Activated B cell treated with CpG ODN at 0.5 μM for 24 hours (primary cell): Measurements from ENCODE around the gene ROR2. TPM values are rescaled to one million over a fixed set of nuclear protein-coding genes. Genes with fewer than 3 reads are reported as not detected.

Experiments
- ATAC-seq: fragments of 200-7000 bp; cut with Tn5 transposase; one replicate; pipeline ENCODE4 v1.10.0; 2021; ENCODE audit warnings: low read depth, mild to moderate bottlenecking, moderate library complexity
- CTCF ChIA-PET: fragments of 350-600 bp; sonication (Branson Sonifier 250); formaldehyde crosslinking; loops from one replicate; lab custom pipeline; 2021; ENCODE audit warnings: antibody characterized with exemption; lab: Charles Lee
- POLR2A ChIA-PET: fragments of 350-600 bp; sonication (Branson Sonifier 250); formaldehyde crosslinking; loops from one replicate; lab custom pipeline; 2021; ENCODE audit warnings: antibody characterized with exemption; lab: Charles Lee
- DNase-seq: peaks from one replicate; pipeline ENCODE4 v3.0.0; 2022
- H3K27ac Mint-ChIP-seq: one replicate; pipeline ENCODE4 v1.8.0; 2020; ENCODE audit warnings: mixed read lengths
- H3K27me3 Mint-ChIP-seq: one replicate; pipeline ENCODE4 v1.8.0; 2021; ENCODE audit warnings: mixed read lengths
- H3K36me3 Mint-ChIP-seq: one replicate; pipeline ENCODE4 v1.8.0; 2021; ENCODE audit warnings: low read depth, mixed read lengths
- H3K4me1 Mint-ChIP-seq: one replicate; pipeline ENCODE4 v1.8.0; 2021; ENCODE audit warnings: mixed read lengths
- H3K4me3 Mint-ChIP-seq: one replicate; pipeline ENCODE4 v1.8.0; 2020; ENCODE audit warnings: mild to moderate bottlenecking, mixed read lengths
- H3K9me3 Mint-ChIP-seq: one replicate; pipeline ENCODE4 v1.8.0; 2020; ENCODE audit warnings: mixed read lengths
- CTCF ChIP-seq: fragments of 200-600 bp; IDR thresholded peaks from one replicate; pipeline ENCODE4 v1.8.0; 2022; ENCODE audit warnings: antibody characterized with exemption, mild to moderate bottlenecking
- intact Hi-C: fragments of 100-400 bp; cut with micrococcal nuclease; formaldehyde crosslinking; loops from one replicate; pipeline ENCODE4 v1.15.1; 2024
- total RNA-seq: library from RNA; stranded (reverse); gene quantifications from 2 replicates; pipeline ENCODE4 v1.2.3, GENCODE V29; 2022

ROR2 gene
- total RNA-seq, 1 donor from 2014 or later = not detected

GRCh38 chr9:91761362-91761761 lies 188.7 kb downstream of the ROR2 start:
- no peak for TF ChIP-seq CTCF
- DNase-seq (no peak), ATAC-seq (no peak)
- ChIA-PET CTCF (no interaction called here), POLR2A (no interaction called here)
- H3K36me3 Mint-ChIP-seq = no peaks in the 10 kb centered on the region
- no peaks in the 10 kb centered on the region for H3K4me1 Mint-ChIP-seq
- H3K9me3 Mint-ChIP-seq = peaks cover 10% of the 10 kb centered on the region
- H3K4me3 Mint-ChIP-seq = no peak overlapping the region
- peaks cover 19% of the 10 kb centered on the region for H3K27me3 Mint-ChIP-seq
- H3K27ac Mint-ChIP-seq = no peak overlapping the region
- intact Hi-C loops = no loop called here

- ChIA-PET POLR2A (no interaction called here), CTCF (no interaction called here)
- H3K9me3 Mint-ChIP-seq = peaks cover 10% of the 10 kb centered on the region
- no peak overlapping the region for H3K4me3 Mint-ChIP-seq
- intact Hi-C loops = no loop called here
- DNase-seq (no peak), ATAC-seq (no peak)
- TF ChIP-seq CTCF = no peak
- no peaks in the 10 kb centered on the region for H3K36me3 Mint-ChIP-seq
- H3K27ac Mint-ChIP-seq = no peak overlapping the region
- H3K4me1 Mint-ChIP-seq = no peaks in the 10 kb centered on the region
- H3K27me3 Mint-ChIP-seq = peaks cover 16% of the 10 kb centered on the region
These were observed 189.1 kb downstream of the ROR2 start for GRCh38 chr9:91760906-91761305.

GRCh38 chr9:91758491-91758981 lies 191.5 kb downstream of the ROR2 start:
- Mint-ChIP-seq H3K4me1 (no peaks in the 10 kb centered on the region), H3K4me3 (no peak overlapping the region), H3K27ac (no peak overlapping the region), H3K9me3 (peaks cover 4% of the 10 kb centered on the region), H3K27me3 (peaks cover 10% of the 10 kb centered on the region), H3K36me3 (no peaks in the 10 kb centered on the region)
- intact Hi-C loops = no loop called here
- no peak for TF ChIP-seq CTCF
- DNase-seq = no peak
- POLR2A ChIA-PET = no interaction called here
- ATAC-seq = no peak
- CTCF ChIA-PET = no interaction called here

DNA sequence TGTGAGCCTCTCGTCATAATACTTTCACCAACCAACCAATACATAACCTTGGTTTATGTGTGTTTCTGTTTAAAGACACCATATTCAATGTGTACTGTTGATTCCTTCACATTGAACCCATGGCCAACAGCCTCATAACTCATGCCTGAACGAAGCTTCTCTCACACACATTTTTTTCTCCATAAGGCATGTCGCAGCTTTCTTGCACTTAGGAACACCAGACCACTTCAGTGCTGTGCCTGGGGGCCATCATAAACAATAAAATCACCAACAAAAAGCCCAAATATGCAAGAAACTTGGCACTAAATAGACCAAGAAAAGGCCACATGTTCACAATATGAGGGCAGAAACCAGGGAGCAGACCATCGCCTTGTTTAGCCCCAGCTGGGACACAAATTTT lies 192.2 kb downstream of the ROR2 start:
- ATAC-seq (no peak), DNase-seq (no peak)
- H3K27ac Mint-ChIP-seq = no peak overlapping the region
- peaks cover 9% of the 10 kb centered on the region for H3K27me3 Mint-ChIP-seq
- peaks cover 4% of the 10 kb centered on the region for H3K9me3 Mint-ChIP-seq
- H3K36me3 Mint-ChIP-seq = no peaks in the 10 kb centered on the region
- intact Hi-C loops = no loop called here
- H3K4me3 Mint-ChIP-seq = no peak overlapping the region
- TF ChIP-seq CTCF = no peak
- ChIA-PET POLR2A (no interaction called here), CTCF (no interaction called here)
- H3K4me1 Mint-ChIP-seq = no peaks in the 10 kb centered on the region

DNA sequence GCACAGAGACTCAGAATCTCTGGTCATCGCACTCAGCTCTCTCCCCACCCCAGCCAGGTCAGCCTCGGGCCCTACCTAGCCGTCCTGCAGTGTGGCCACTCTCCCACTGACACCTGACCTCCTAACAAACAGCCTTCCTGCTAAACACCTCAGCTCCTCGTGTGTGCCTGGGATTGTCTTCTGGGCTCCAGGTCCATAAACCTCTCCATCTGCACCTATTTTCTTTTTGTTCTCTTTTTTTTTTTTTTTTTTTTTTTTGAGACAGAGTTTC lies 193.6 kb downstream of the ROR2 start:
- H3K4me1 Mint-ChIP-seq = no peaks in the 10 kb centered on the region
- no peaks in the 10 kb centered on the region for H3K9me3 Mint-ChIP-seq
- no peak overlapping the region for H3K4me3 Mint-ChIP-seq
- H3K27me3 Mint-ChIP-seq = peaks cover 5% of the 10 kb centered on the region
- POLR2A ChIA-PET = no interaction called here
- DNase-seq (no peak), ATAC-seq (no peak)
- H3K36me3 Mint-ChIP-seq = no peaks in the 10 kb centered on the region
- no peak overlapping the region for H3K27ac Mint-ChIP-seq
- no peak for TF ChIP-seq CTCF
- CTCF ChIA-PET = no interaction called here
- intact Hi-C loops = no loop called here
